ENCODE data around the gene PIK3C2A. TPM values are rescaled to one million over a fixed set of nuclear protein-coding genes. Genes with fewer than 3 reads are reported as not detected.

The PIK3C2A gene
- total and polyA plus RNA-seq, 2 donors (not counting 1 experiment from before 2014, with no cell fraction given): 7.0 to 48.8 TPM

- ChIA-PET CTCF (no interaction called here), POLR2A (no interaction called here)
- TF ChIP-seq CTCF (IDR thresholded peaks at IDR 0.05): no peak
- no peak for TF ChIP-seq EZH2 (IDR thresholded peaks at IDR 0.05; ENCODE audit: borderline replicate concordance, insufficient read depth, low read depth, low read length, poor library complexity, severe bottlenecking)
- Histone ChIP-seq H2AFZ (ENCODE audit: insufficient read depth, low read depth, low read length, poor library complexity, severe bottlenecking) (no peak overlapping the region), H3K27ac (ENCODE audit: low read length in 2 of 2) (no peak overlapping the region), H4K20me1 (ENCODE audit: control insufficient read depth, insufficient read depth, low read length, poor library complexity, severe bottlenecking) (peaks cover 12% of the 10 kb centered on the region), H3K4me2 (replicated peaks; ENCODE audit: low read depth, low read length, poor library complexity, severe bottlenecking) (peak overlapping the region; percentile 24), H3K9me3 (ENCODE audit: control extremely low read depth in 1 of 3, control insufficient read depth in 2 of 3, insufficient read depth in 1 of 3, low read length in 2 of 3) (no peaks in the 10 kb centered on the region), H3K4me1 (ENCODE audit: control insufficient read depth in 2 of 2, insufficient read depth in 2 of 2, low read length in 2 of 2) (peaks cover 19 to 37% of the 10 kb centered on the region in 2 donors), H3K27me3 (replicated peaks in 1 of 4; ENCODE audit: control extremely low read depth in 1 of 4, control insufficient read depth in 3 of 4, insufficient read depth in 4 of 4, low read length in 3 of 4) (no peaks in the 10 kb centered on the region), H3K36me3 (replicated peaks in 1 of 2; ENCODE audit: control extremely low read depth in 1 of 2, control insufficient read depth in 1 of 2, extremely low read depth in 1 of 2, insufficient read depth in 2 of 2, low read length in 1 of 2) (no peaks in the 10 kb centered on the region), H3K79me2 (ENCODE audit: control insufficient read depth, insufficient read depth, low read length) (peaks cover 44% of the 10 kb centered on the region), H3K4me3 (ENCODE audit: control extremely low read depth in 1 of 5, extremely low read depth in 1 of 5, insufficient read depth in 1 of 5, low read depth in 2 of 5, low read length in 4 of 5) (no peak overlapping the region), H3K9ac (ENCODE audit: low read length) (no peak overlapping the region)
- Mint-ChIP-seq H3K4me1 (peaks cover 48% of the 10 kb centered on the region), H3K4me3 (peak overlapping the region; percentile 53), H3K27me3 (no peaks in the 10 kb centered on the region), H3K9me3 (ENCODE audit: insufficient read depth) (no peaks in the 10 kb centered on the region), H3K27ac (peak overlapping the region; percentile 77)
- intact Hi-C loops (cut with micrococcal nuclease): no loop called here
- DNase-seq: no peak
- 100% methylated on average over 1 of the region's 2 CpGs for WGBS (ENCODE audit: insufficient coverage)
- no peak for ATAC-seq (ENCODE audit: low read depth)
Observed at GRCh38 chr11:17162376-17162775, 45.4 kb downstream of the PIK3C2A start.

- Histone ChIP-seq H3K4me3 (ENCODE audit: control extremely low read depth in 1 of 5, extremely low read depth in 1 of 5, insufficient read depth in 1 of 5, low read depth in 2 of 5, low read length in 4 of 5) (no peak overlapping the region), H3K36me3 (replicated peaks in 1 of 2; ENCODE audit: control extremely low read depth in 1 of 2, control insufficient read depth in 1 of 2, extremely low read depth in 1 of 2, insufficient read depth in 2 of 2, low read length in 1 of 2) (no peaks in the 10 kb centered on the region), H4K20me1 (ENCODE audit: control insufficient read depth, insufficient read depth, low read length, poor library complexity, severe bottlenecking) (peaks cover 12% of the 10 kb centered on the region), H3K27ac (ENCODE audit: low read length in 2 of 2) (peak overlapping the region in 1 of 2 donors; percentile 34), H3K27me3 (replicated peaks in 1 of 4; ENCODE audit: control extremely low read depth in 1 of 4, control insufficient read depth in 3 of 4, insufficient read depth in 4 of 4, low read length in 3 of 4) (no peaks in the 10 kb centered on the region), H3K79me2 (ENCODE audit: control insufficient read depth, insufficient read depth, low read length) (peaks cover 48% of the 10 kb centered on the region), H3K4me2 (replicated peaks; ENCODE audit: low read depth, low read length, poor library complexity, severe bottlenecking) (peak overlapping the region; percentile 24), H3K9ac (ENCODE audit: low read length) (no peak overlapping the region), H3K4me1 (ENCODE audit: control insufficient read depth in 2 of 2, insufficient read depth in 2 of 2, low read length in 2 of 2) (peaks cover 19 to 37% of the 10 kb centered on the region in 2 donors), H3K9me3 (ENCODE audit: control extremely low read depth in 1 of 3, control insufficient read depth in 2 of 3, insufficient read depth in 1 of 3, low read length in 2 of 3) (no peaks in the 10 kb centered on the region), H2AFZ (ENCODE audit: insufficient read depth, low read depth, low read length, poor library complexity, severe bottlenecking) (no peak overlapping the region)
- ChIA-PET POLR2A (no interaction called here), CTCF (no interaction called here)
- Mint-ChIP-seq H3K4me1 (peaks cover 52% of the 10 kb centered on the region), H3K9me3 (ENCODE audit: insufficient read depth) (no peaks in the 10 kb centered on the region), H3K4me3 (no peak overlapping the region), H3K27ac (no peak overlapping the region), H3K27me3 (no peaks in the 10 kb centered on the region)
- intact Hi-C loops (cut with micrococcal nuclease): no loop called here
- DNase-seq (peak; percentile 19), ATAC-seq (ENCODE audit: low read depth) (no peak)
- TF ChIP-seq EZH2 (IDR thresholded peaks at IDR 0.05; ENCODE audit: borderline replicate concordance, insufficient read depth, low read depth, low read length, poor library complexity, severe bottlenecking) (no peak), CTCF (IDR thresholded peaks at IDR 0.05) (no peak)
- no CpG with 5 or more reads among the region's 1 CpG for WGBS (ENCODE audit: insufficient coverage)
Observed at GRCh38 chr11:17161515-17161914, 46.3 kb downstream of the PIK3C2A start.
